Parathyroid adenoma (tissue), 2 donors: Measurements from ENCODE around the gene CASP8.

ENCODE experiments used
- H2AFZ ChIP-seq: fragments of 300-600 bp; sonication (generic); one replicate; pipeline ENCODE4 v1.7.0; 2017; ENCODE audit warnings: antibody characterized with exemption, mild to moderate bottlenecking
- H3K27ac ChIP-seq: fragments of 300-600 bp; sonication (generic); one replicate; pipeline ENCODE4 v1.7.0; 2017
- H3K27me3 ChIP-seq: fragments of 300-600 bp; sonication (generic); one replicate; pipeline ENCODE4 v1.7.0; 2017; ENCODE audit warnings: low read length; ENCODE audit not compliant: control insufficient read depth, insufficient read depth
- H3K36me3 ChIP-seq: fragments of 300-600 bp; sonication (generic); one replicate; pipeline ENCODE4 v1.7.0; 2017; ENCODE audit warnings: low read length; ENCODE audit not compliant: control insufficient read depth, insufficient read depth
- H3K4me1 ChIP-seq: fragments of 300-600 bp; sonication (generic); one replicate; pipeline ENCODE4 v1.7.0; 2017; ENCODE audit warnings: control low read depth
- H3K4me2 ChIP-seq: fragments of 300-600 bp; sonication (generic); one replicate; pipeline ENCODE4 v1.7.0; 2017; ENCODE audit warnings: low read length
- H3K4me3 ChIP-seq: fragments of 300-600 bp; sonication (generic); one replicate; pipeline ENCODE4 v1.7.0; 2017; ENCODE audit warnings: low read depth, low read length
- H3K79me2 ChIP-seq: fragments of 300-600 bp; sonication (generic); one replicate; pipeline ENCODE4 v1.7.0; 2017; ENCODE audit warnings: control low read depth
- H3K9ac ChIP-seq: fragments of 300-600 bp; sonication (generic); one replicate; pipeline ENCODE4 v1.7.0; 2017; ENCODE audit warnings: mild to moderate bottlenecking
- H3K9me3 ChIP-seq: fragments of 300-600 bp; sonication (generic); one replicate; pipeline ENCODE4 v1.7.0; 2017; ENCODE audit warnings: low read length; ENCODE audit not compliant: control insufficient read depth
- TF ChIP-seq, protein P1 (sequence below): fragments of 300-600 bp; sonication (generic); IDR thresholded peaks from one replicate; pipeline ENCODE4 v1.7.0; 2017; ENCODE audit warnings: antibody characterized with exemption, mild to moderate bottlenecking
- donor health status: primary hyperparathyroidism.

The CASP8 gene

DNA sequence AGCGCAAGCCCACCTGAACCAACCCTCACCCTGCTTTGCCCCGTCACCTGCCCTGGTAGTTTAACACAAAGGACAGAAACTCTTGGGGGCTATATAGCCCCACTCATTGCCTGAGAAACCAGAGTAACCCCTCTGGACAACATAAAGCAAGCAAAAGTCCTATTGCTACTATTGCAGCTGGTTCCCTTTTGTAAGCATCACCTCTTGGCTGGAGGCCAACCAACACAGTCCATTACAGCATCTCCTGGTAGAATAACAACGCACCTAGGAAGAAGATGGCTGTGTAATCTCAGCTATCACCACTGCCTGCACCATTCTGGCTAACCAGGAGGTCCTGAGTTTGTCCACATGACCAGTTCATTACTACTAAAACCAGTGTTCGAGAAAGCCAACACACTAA lies 60.4 kb downstream of the CASP8 start:
- H2AFZ ChIP-seq = no peak overlapping the region
- H3K36me3 ChIP-seq = peaks cover 3% of the 10 kb centered on the region
- H3K27me3 ChIP-seq = no peaks in the 10 kb centered on the region
- H3K4me3 ChIP-seq = no peak overlapping the region
- no peaks in the 10 kb centered on the region for H3K9me3 ChIP-seq
- H3K4me1 ChIP-seq = no peaks in the 10 kb centered on the region
- no peak overlapping the region for H3K9ac ChIP-seq
- TF ChIP-seq, protein P1, sequence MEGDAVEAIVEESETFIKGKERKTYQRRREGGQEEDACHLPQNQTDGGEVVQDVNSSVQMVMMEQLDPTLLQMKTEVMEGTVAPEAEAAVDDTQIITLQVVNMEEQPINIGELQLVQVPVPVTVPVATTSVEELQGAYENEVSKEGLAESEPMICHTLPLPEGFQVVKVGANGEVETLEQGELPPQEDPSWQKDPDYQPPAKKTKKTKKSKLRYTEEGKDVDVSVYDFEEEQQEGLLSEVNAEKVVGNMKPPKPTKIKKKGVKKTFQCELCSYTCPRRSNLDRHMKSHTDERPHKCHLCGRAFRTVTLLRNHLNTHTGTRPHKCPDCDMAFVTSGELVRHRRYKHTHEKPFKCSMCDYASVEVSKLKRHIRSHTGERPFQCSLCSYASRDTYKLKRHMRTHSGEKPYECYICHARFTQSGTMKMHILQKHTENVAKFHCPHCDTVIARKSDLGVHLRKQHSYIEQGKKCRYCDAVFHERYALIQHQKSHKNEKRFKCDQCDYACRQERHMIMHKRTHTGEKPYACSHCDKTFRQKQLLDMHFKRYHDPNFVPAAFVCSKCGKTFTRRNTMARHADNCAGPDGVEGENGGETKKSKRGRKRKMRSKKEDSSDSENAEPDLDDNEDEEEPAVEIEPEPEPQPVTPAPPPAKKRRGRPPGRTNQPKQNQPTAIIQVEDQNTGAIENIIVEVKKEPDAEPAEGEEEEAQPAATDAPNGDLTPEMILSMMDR = no peak
- H3K4me2 ChIP-seq = no peak overlapping the region
- no peaks in the 10 kb centered on the region for H3K79me2 ChIP-seq
- no peak overlapping the region for H3K27ac ChIP-seq

DNA sequence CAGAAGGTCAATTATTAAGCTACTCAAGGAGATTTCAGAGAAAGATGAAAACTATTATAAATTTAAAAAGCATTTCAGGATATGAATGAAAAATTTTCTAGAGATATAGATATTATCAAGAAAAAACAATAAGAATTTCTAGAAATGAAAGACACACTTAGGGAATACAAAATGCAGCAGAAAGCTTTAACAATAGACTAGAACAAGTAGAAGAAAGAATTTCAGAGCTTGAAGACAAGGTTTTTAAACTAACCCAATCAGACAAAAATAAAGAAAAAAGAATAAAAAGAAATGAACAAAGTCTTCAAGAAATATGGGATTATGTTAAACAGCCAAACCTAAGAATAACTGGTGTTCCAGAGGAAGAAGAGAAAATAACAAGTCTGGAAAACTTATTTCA lies 62.4 kb downstream of the CASP8 start:
- H3K9ac ChIP-seq = no peak overlapping the region
- no peaks in the 10 kb centered on the region for H3K27me3 ChIP-seq
- H3K4me2 ChIP-seq = no peak overlapping the region
- H3K36me3 ChIP-seq = peaks cover 3% of the 10 kb centered on the region
- H3K79me2 ChIP-seq = no peaks in the 10 kb centered on the region
- TF ChIP-seq, protein P1 = no peak
- no peak overlapping the region for H3K4me3 ChIP-seq
- no peak overlapping the region for H3K27ac ChIP-seq
- no peaks in the 10 kb centered on the region for H3K9me3 ChIP-seq
- no peaks in the 10 kb centered on the region for H3K4me1 ChIP-seq
- no peak overlapping the region for H2AFZ ChIP-seq

DNA sequence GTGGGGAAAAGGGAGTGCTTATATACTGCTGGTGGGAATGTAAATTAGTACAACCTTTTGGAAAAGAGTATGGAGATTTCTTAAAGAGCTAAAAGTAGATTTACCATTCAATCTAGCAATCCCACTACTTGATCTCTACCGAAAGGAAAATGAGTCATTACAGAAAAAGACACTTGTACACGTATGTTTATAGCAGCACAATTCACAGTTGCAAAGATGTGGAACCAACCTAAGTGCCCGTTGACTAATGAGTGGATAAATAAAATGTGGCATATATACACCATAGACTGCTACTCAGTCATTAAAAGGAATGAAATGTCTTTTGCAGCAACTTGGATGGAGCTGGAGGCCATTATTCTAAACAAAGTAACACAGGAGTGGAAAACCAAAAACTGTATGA lies 67.3 kb downstream of the CASP8 start:
- H3K9me3 ChIP-seq = no peaks in the 10 kb centered on the region
- H3K9ac ChIP-seq = no peak overlapping the region
- H3K4me2 ChIP-seq = no peak overlapping the region
- no peaks in the 10 kb centered on the region for H3K4me1 ChIP-seq
- H3K4me3 ChIP-seq = no peak overlapping the region
- no peak overlapping the region for H3K27ac ChIP-seq
- TF ChIP-seq, protein P1 = no peak
- no peaks in the 10 kb centered on the region for H3K27me3 ChIP-seq
- H3K36me3 ChIP-seq = peaks cover 3% of the 10 kb centered on the region
- H2AFZ ChIP-seq = no peak overlapping the region
- H3K79me2 ChIP-seq = no peaks in the 10 kb centered on the region

DNA sequence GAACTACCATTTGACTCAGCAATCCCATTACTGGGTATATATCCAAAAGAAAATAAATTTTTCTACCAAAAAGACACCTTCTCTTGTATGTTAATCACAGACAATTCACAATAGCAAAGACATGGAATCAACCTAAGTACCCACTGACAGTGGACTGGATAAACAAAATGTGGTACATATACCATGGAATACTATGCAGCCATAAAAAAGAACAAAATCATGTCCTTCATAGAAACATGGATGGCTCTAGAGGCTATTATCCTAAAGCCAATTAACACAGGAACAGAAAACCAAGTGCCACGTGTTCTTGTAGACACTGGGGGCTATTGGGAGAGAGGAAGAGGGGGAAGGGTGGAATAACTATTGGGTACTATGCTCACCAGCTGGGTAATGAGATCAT lies 69.1 kb downstream of the CASP8 start:
- Histone ChIP-seq H3K4me1 (no peaks in the 10 kb centered on the region), H2AFZ (no peak overlapping the region), H3K9me3 (no peaks in the 10 kb centered on the region), H3K4me3 (no peak overlapping the region), H3K27ac (no peak overlapping the region), H3K9ac (no peak overlapping the region), H3K4me2 (no peak overlapping the region), H3K36me3 (no peaks in the 10 kb centered on the region), H3K79me2 (no peaks in the 10 kb centered on the region), H3K27me3 (no peaks in the 10 kb centered on the region)
- TF ChIP-seq, protein P1 = no peak
